ENCODE measurements around the gene SASH1.
"Not testable (repeated sequence)": the region's sequence is repeated elsewhere in the genome, so short reads cannot be mapped to it uniquely, and the experiment has no call there.

The SASH1 gene

DNA sequence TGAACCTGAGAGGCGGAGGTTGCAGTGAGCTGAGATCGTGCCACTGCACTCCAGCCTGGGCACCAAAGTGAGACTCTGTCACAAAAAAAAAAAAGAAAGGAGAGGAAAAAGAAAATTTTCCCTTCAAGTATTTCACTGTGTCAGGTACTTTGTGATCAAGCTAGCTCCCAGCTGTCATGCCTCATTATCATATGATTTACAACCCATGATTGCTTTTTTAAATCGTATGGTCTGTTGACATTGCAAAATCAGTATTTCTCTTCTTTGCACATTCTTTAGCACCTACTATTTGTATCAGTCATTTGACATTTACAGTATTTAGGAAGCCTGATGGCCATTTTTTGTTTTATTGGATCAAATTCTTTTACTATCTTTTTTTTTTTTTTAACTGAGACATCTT lies 22.4 kb downstream of the SASH1 start:
- no peak for DNase-seq (ENCODE audit: low read depth)

GRCh38 chr6:148367411-148368024 lies 24.9 kb downstream of the SASH1 start:
- DNase-seq (ENCODE audit: low read depth), result no peak

GRCh38 chr6:148370176-148370575 lies 27.5 kb downstream of the SASH1 start:
- no peak for DNase-seq (ENCODE audit: low read depth)

GRCh38 chr6:148374040-148374774 lies 31.6 kb downstream of the SASH1 start:
- DNase-seq (ENCODE audit: low read depth), result no peak

GRCh38 chr6:148375401-148375800 lies 32.8 kb downstream of the SASH1 start:
- no peak for DNase-seq (ENCODE audit: low read depth)

DNA sequence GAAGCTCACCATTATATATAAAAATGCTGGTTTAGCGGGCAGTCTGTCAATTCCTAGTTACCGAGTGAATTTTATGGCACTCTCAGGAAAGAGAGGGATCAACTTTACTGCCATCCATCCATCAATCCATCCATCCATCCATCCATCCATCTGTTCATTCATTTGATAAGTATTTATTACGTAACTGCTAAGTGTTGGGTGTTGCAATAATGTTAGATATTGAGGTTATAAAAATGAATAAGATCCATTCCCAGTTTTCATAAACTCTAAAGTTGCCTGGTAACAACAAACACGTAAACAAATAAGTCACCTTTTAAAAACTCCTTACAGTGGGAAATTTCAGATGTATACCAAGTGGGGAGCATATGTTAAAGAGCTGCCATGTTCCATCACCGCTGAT lies 36.8 kb downstream of the SASH1 start:
- DNase-seq (ENCODE audit: low read depth), result no peak

- DNase-seq (ENCODE audit: low read depth), result no peak
Measured at GRCh38 chr6:148379966-148380713, 37.5 kb downstream of the SASH1 start.

GRCh38 chr6:148382051-148382450 lies 39.4 kb downstream of the SASH1 start:
- DNase-seq (ENCODE audit: low read depth), result not testable (repeated sequence)

DNA sequence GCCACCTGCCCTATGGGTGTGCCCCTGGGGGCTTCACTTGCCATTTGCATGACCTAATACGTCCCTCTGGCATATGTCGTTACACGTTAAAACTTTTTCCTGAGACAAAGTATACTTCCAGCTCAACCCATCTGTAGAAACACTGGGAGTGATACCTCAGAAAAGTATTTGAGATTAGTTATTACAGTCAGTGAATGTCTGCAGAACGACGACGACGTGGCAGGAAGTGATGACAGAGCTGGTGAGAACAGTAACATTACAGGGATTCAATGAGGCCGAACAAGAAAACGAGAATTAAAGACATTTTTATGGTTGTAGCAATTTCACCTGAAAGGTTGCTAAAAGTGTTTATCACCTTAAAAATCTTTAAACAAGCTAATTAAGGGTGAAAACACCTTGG lies 40.2 kb downstream of the SASH1 start:
- DNase-seq (ENCODE audit: low read depth), result no peak

- no peak for DNase-seq (ENCODE audit: low read depth)
Measured at GRCh38 chr6:148383658-148384368, 41.2 kb downstream of the SASH1 start.

- no peak for DNase-seq (ENCODE audit: low read depth)
Measured at GRCh38 chr6:148385379-148385778, 42.7 kb downstream of the SASH1 start.

GRCh38 chr6:148388521-148388920 lies 45.9 kb downstream of the SASH1 start:
- DNase-seq (ENCODE audit: low read depth), result no peak

- no peak for DNase-seq (ENCODE audit: low read depth)
Measured at GRCh38 chr6:148389086-148389485, 46.4 kb downstream of the SASH1 start.

GRCh38 chr6:148389917-148390316 lies 47.3 kb downstream of the SASH1 start:
- no peak for DNase-seq (ENCODE audit: low read depth)

DNA sequence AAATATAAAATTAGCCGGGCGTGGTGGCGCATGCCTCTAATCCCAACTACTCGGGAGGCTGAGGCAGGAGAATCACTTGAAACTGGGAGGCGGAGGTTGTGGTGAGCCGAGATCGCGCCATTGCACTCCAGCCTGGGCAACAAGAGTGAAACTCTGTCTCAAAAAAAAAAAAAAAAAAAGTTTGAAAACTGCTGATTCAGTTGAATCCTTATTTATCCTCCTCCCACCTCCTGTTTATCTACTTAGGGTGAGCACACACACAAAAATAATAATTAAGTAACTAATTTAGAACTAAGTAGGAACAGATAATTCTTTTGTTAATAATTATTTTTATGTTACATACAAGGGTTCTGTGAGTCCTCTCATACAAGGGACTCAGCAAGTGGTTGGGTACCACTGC lies 49.5 kb downstream of the SASH1 start:
- DNase-seq (ENCODE audit: low read depth), result not testable (repeated sequence)

DNA sequence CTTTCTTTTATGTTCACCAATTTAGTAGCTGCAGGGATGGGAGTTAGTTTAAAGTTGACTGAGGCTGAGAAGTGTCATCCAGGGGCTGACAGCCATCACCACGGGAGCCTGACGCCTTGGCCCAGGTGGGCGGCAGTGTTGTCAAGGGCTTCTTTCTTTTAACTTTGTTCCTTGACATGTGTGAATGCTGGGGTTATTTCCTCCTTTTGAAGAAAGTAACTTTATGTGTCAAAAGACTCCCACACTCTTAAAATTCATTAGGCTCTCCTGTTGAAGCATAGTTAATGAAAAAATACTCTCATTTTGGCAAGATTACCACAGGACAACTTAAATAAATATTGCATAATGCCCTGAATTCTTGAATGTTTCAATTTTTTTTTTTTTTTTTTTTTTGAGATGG lies 50.0 kb downstream of the SASH1 start:
- DNase-seq (ENCODE audit: low read depth), result no peak

DNA sequence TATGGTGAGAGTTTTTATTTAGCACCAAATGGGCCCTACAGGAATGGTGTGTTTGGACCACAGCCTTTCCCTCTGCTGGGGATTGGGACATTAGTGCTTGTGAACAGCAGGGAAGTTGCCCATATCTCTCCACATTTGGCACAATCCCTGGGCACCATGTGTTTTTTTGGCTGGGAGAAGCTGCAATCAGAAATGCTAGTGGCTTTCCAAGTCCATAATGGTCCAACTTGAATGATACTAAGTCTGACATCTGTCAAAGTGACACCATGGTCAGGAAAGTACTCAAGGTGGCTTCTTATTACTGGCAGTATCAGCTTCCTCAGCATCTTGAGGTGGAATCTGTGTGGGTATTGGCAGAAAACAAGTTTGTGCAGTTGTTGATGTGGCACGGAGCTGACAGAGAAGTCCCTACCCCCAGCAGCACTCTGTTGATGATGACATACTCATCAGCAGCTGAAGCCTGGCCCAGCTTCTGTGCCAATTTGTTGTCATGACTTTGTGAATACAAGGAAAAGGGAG lies 53.0 kb downstream of the SASH1 start:
- no peak for DNase-seq (ENCODE audit: low read depth)

- no peak for DNase-seq (ENCODE audit: low read depth)
Measured at GRCh38 chr6:148396411-148396810, 53.8 kb downstream of the SASH1 start.

DNA sequence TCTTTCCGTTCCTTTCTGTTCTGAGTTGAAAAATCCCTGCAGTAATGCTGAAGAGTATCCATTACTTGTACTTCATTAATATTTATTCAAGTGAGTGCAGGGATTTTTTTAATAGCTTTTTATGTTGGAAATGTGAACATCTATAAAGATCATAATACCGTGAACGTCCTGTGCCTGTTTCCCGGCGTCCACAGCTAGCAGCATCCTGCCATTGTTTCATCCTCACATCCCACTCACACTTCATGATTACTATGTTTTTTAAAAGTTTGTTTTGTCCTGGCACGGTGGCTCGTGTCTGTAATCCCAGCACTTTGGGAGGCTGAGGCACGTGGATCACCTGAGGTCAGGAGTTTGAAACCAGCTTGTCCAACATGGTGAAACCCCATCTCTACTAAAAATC lies 54.3 kb downstream of the SASH1 start:
- DNase-seq (ENCODE audit: low read depth), result no peak

- DNase-seq (ENCODE audit: low read depth), result no peak
Measured at GRCh38 chr6:148398244-148398643, 55.6 kb downstream of the SASH1 start.

DNA sequence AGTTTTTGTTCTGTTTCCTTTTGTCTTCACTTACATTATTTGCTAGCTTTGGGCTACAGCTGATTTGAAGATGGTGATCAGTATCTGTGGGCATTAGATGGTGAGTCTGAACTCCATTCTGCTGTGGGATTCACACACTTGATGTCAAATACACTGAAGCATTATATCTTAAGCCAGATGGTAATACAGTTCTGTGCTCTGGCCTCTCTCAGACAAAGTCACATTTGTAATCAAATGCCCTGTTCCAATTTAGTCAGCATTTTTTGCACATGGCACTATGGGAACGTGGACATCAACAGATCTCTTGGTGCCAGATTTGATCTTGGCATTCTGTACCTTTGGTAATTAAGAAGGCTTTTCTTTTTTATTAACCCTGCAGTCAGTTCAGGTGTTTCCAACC lies 56.0 kb downstream of the SASH1 start:
- DNase-seq (ENCODE audit: low read depth), result no peak

DNA sequence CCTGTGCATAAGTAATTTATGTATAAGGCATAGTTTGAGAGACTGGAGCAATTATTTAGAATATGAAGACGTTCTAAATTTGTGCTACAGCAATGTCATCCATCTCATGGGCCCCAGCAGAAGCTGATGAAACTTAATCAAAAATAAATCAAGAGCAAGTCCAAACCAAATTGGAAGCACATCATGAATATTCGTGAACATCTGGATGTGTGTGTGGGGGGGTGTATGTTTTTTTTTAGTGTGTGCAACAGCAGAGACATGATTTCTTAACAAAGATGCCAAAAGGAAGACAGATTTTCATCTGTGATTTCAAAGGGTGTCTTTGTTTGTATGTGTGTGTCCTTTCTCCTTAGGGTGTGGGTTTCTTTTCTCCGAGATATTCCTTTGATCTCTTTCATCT lies 58.9 kb downstream of the SASH1 start:
- no peak for DNase-seq (ENCODE audit: low read depth)
